T-helper 22 cell (primary cell): ENCODE measurements around the gene SMIM38.

ENCODE experiments used
- DNase-seq: peaks from one replicate; pipeline ENCODE4 v3.0.0-alpha.2; 2020; ENCODE audit warnings: low read depth

The SMIM38 gene

GRCh38 chr11:69186316-69187260 lies 30.9 kb downstream of the SMIM38 start:
- DNase-seq = no peak

- DNase-seq = no peak
Measured at GRCh38 chr11:69187540-69188065, 31.9 kb downstream of the SMIM38 start.

GRCh38 chr11:69189059-69189458 lies 33.3 kb downstream of the SMIM38 start:
- DNase-seq = no peak

GRCh38 chr11:69190796-69191536 lies 35.2 kb downstream of the SMIM38 start:
- DNase-seq = no peak

GRCh38 chr11:69192301-69192721 lies 36.6 kb downstream of the SMIM38 start:
- DNase-seq = no peak

GRCh38 chr11:69193151-69193550 lies 37.4 kb downstream of the SMIM38 start:
- DNase-seq = no peak

GRCh38 chr11:69193629-69194028 lies 37.9 kb downstream of the SMIM38 start:
- no peak for DNase-seq

GRCh38 chr11:69194396-69194795 lies 38.7 kb downstream of the SMIM38 start:
- DNase-seq = no peak

GRCh38 chr11:69194956-69195355 lies 39.2 kb downstream of the SMIM38 start:
- DNase-seq = no peak

- no peak for DNase-seq
Measured at GRCh38 chr11:69195824-69196782, 40.4 kb downstream of the SMIM38 start.

- DNase-seq = no peak
Measured at GRCh38 chr11:69196783-69197169, 41.0 kb downstream of the SMIM38 start.

GRCh38 chr11:69198891-69199582 lies 43.3 kb downstream of the SMIM38 start:
- no peak for DNase-seq

- DNase-seq = no peak
Measured at GRCh38 chr11:69199583-69200315, 44.0 kb downstream of the SMIM38 start.

- no peak for DNase-seq
Measured at GRCh38 chr11:69200331-69201065, 44.8 kb downstream of the SMIM38 start.

GRCh38 chr11:69201066-69201365 lies 45.3 kb downstream of the SMIM38 start:
- DNase-seq = no peak

- no peak for DNase-seq
Measured at GRCh38 chr11:69201764-69202370, 46.1 kb downstream of the SMIM38 start.

- DNase-seq = no peak
Measured at GRCh38 chr11:69202511-69203221, 46.9 kb downstream of the SMIM38 start.

- DNase-seq = no peak
Measured at GRCh38 chr11:69203381-69203780, 47.6 kb downstream of the SMIM38 start.

GRCh38 chr11:69203901-69204245 lies 48.1 kb downstream of the SMIM38 start:
- no peak for DNase-seq
